Fibroblast of peridontal ligament (primary cell): ENCODE measurements around the gene CCL17.
"Not testable (repeated sequence)": the region's sequence is repeated elsewhere in the genome, so short reads cannot be mapped to it uniquely, and the experiment has no call there.

Experiments
- DNase-seq: peaks from one replicate; pipeline ENCODE4 v3.0.0-alpha.2; 2010; ENCODE audit errors: extremely low read depth

The CCL17 gene

GRCh38 chr16:57430955-57431354, 26.4 kb downstream of the CCL17 start:
- no peak for DNase-seq

- DNase-seq, result no peak
Measured at GRCh38 chr16:57432505-57432904, 27.9 kb downstream of the CCL17 start.

GRCh38 chr16:57432989-57433388, 28.4 kb downstream of the CCL17 start:
- no peak for DNase-seq

- DNase-seq, result no peak
Measured at GRCh38 chr16:57434003-57434402, 29.4 kb downstream of the CCL17 start.

GRCh38 chr16:57435838-57436237, 31.3 kb downstream of the CCL17 start:
- DNase-seq, result no peak

GRCh38 chr16:57439947-57440346, 35.4 kb downstream of the CCL17 start:
- DNase-seq, result not testable (repeated sequence)

GRCh38 chr16:57440551-57440950, 36.0 kb downstream of the CCL17 start:
- not testable (repeated sequence) for DNase-seq

GRCh38 chr16:57444711-57445110, 40.1 kb downstream of the CCL17 start:
- DNase-seq, result peak; percentile 60

GRCh38 chr16:57445510-57445909, 40.9 kb downstream of the CCL17 start:
- DNase-seq, result no peak

- peak; percentile 33 for DNase-seq
Measured at GRCh38 chr16:57446531-57447185, 42.1 kb downstream of the CCL17 start.

- DNase-seq, result peak; percentile 87
Measured at GRCh38 chr16:57447186-57447962, 42.8 kb downstream of the CCL17 start, which contains the start of the genes CIAPIN1 and COQ9. CIAPIN1 (minus strand) TSS chr16:57447385; CDS start chr16:57440928, 6,457 bp downstream. COQ9 (plus strand) TSS chr16:57447479; CDS start chr16:57447506, 27 bp downstream.

GRCh38 chr16:57452021-57452420, 47.5 kb downstream of the CCL17 start:
- DNase-seq, result no peak

GRCh38 chr16:57462209-57462977, 57.8 kb downstream of the CCL17 start, which contains the start of gene POLR2C:
POLR2C (plus strand) TSS chr16:57462679; CDS start chr16:57462725, 46 bp downstream.
- peak; percentile 85 for DNase-seq

GRCh38 chr16:57462978-57463362, 58.4 kb downstream of the CCL17 start:
- DNase-seq, result no peak

GRCh38 chr16:57464523-57464922, 60.0 kb downstream of the CCL17 start:
- DNase-seq, result no peak
